H1 (cell line): ENCODE measurements around the gene MAP7D2. TPM values are rescaled to one million over a fixed set of nuclear protein-coding genes. Genes with fewer than 3 reads are reported as not detected.

ENCODE experiments used
- CBX5 ChIP-seq: fragments of 300-800, 300-1000 bp; sonication (generic); IDR thresholded peaks from 2 replicates; pipeline ENCODE4 v1.7.1; 2016; ENCODE audit warnings: antibody characterized with exemption, low read length, low read depth
- E2F6 ChIP-seq: IDR thresholded peaks from 2 replicates; pipeline ENCODE4 v1.6.1; 2012; ENCODE audit warnings: inconsistent platforms
- EP300 ChIP-seq, 2 experiments: IDR thresholded peaks; 1 replicate in 1 of 2; 2 replicates in 1 of 2; pipeline ENCODE4 v1.6.1; 2011 to 2012; ENCODE audit warnings: low read depth in 2 of 2, low read length in 2 of 2, mild to moderate bottlenecking in 2 of 2, borderline replicate concordance in 1 of 2, inconsistent platforms in 1 of 2, moderate library complexity in 1 of 2
- SIN3A ChIP-seq, 2 experiments: IDR thresholded peaks in 1 of 2; conservative IDR thresholded peaks in 1 of 2; 2 replicates each; pipeline ENCODE4 v1.6.1; 2011 to 2012; ENCODE audit warnings: low read length in 2 of 2, improper control_type of control experiment in 1 of 2, low read depth in 1 of 2, mild to moderate bottlenecking in 1 of 2
- TAF1 ChIP-seq: IDR thresholded peaks from 2 replicates; pipeline ENCODE4 v1.6.1; 2011; ENCODE audit warnings: mild to moderate bottlenecking, low read depth, low read length
- polyA plus RNA-seq, 7 experiments: library from polyadenylated mRNA; depleted of rRNA in 3 of 7; stranded (reverse) in 5 of 7; unstranded in 2 of 7; fragments of >200 nt in 5 of 7; fragments of 200-250 nt in 2 of 7; gene quantifications; 1 replicate in 5 of 7; 2 replicates in 1 of 7; 4 replicates in 1 of 7; pipeline versions ENCODE4 v1.2.1 to v1.2.3, GENCODE V29; 2011 to 2013; ENCODE audit warnings: missing spikeins in 2 of 7, mixed read lengths in 2 of 7
- total RNA-seq: library from RNA; stranded (reverse); fragmentation: NEBNext Ultra II Directional; extraction: Animal tissue kit (Norgen Biotek cat#: 25700); gene quantifications from 2 replicates; pipeline ENCODE4 v1.2.1, GENCODE V29; 2021

MAP7D2 gene
- total and polyA plus RNA-seq, 2 of the 8 experiments (the other 6 are each of a cell fraction or from before 2014, with no cell fraction given), result 0.65 to 0.83 TPM

- TF ChIP-seq EP300 (IDR thresholded peaks at IDR 0.05; ENCODE audit: borderline replicate concordance in 1 of 2, low read depth in 2 of 2, low read length in 2 of 2), result no peak
- TF ChIP-seq TAF1, result no peak
- TF ChIP-seq SIN3A (conservative IDR thresholded peaks at IDR 0.05 in 1 of 2, IDR thresholded peaks at IDR 0.05 in 1 of 2; ENCODE audit: low read depth in 1 of 2, low read length in 2 of 2), result no peak
- no peak for TF ChIP-seq E2F6
- TF ChIP-seq CBX5, result no peak
Observed at GRCh38 chrX:20147561-20147960, 30.9 kb upstream of the MAP7D2 start (continued).
